Skin epidermis (tissue), 12 donors: Measurements from ENCODE around the gene LRRC71.
"Not testable (repeated sequence)": the region's sequence is repeated elsewhere in the genome, so short reads cannot be mapped to it uniquely, and the experiment has no call there.

Source experiments
- H3K27ac ChIP-seq, 21 experiments: fragments of 200-600 bp; sonication (generic) in 11 of 21; one replicate each; pipeline ENCODE4 v1.5.0; 2020; ENCODE audit warnings: mild to moderate bottlenecking in 3 of 21, inconsistent platforms in 2 of 21, moderate library complexity in 2 of 21
- H3K4me3 ChIP-seq, 7 experiments: fragments of 200-600 bp; sonication (generic) in 2 of 7; one replicate each; pipeline ENCODE4 v1.5.0; 2020; ENCODE audit warnings: inconsistent platforms in 2 of 7, mild to moderate bottlenecking in 2 of 7, moderate library complexity in 1 of 7

The LRRC71 gene

GRCh38 chr1:156924478-156925153 lies 4.2 kb downstream of the LRRC71 start:
- no peak overlapping the region for H3K27ac ChIP-seq
- no peak overlapping the region for H3K4me3 ChIP-seq

GRCh38 chr1:156925154-156926010 lies 5.0 kb downstream of the LRRC71 start:
- Histone ChIP-seq H3K27ac (no peak overlapping the region), H3K4me3 (no peak overlapping the region)

GRCh38 chr1:156926175-156926574 lies 5.7 kb downstream of the LRRC71 start:
- no peak overlapping the region for H3K27ac ChIP-seq
- H3K4me3 ChIP-seq, result no peak overlapping the region

- not testable (repeated sequence) for H3K4me3 ChIP-seq, H3K27ac ChIP-seq
Measured at GRCh38 chr1:156926695-156927094, 6.3 kb downstream of the LRRC71 start.

GRCh38 chr1:156927215-156928042 lies 7.0 kb downstream of the LRRC71 start:
- Histone ChIP-seq H3K4me3 (peak overlapping the region in 3 of 7 experiments; percentile 10 to 22 (median 15)), H3K27ac (no peak overlapping the region)

GRCh38 chr1:156928043-156928602 lies 7.7 kb downstream of the LRRC71 start:
- Histone ChIP-seq H3K4me3 (no peak overlapping the region), H3K27ac (no peak overlapping the region)

- no peak overlapping the region for H3K27ac ChIP-seq
- H3K4me3 ChIP-seq, result no peak overlapping the region
Measured at GRCh38 chr1:156929596-156930238, 9.3 kb downstream of the LRRC71 start.

GRCh38 chr1:156930483-156930882 lies 10.1 kb downstream of the LRRC71 start:
- H3K4me3 ChIP-seq, result no peak overlapping the region
- no peak overlapping the region for H3K27ac ChIP-seq

GRCh38 chr1:156931211-156931952 lies 10.9 kb downstream of the LRRC71 start:
- H3K27ac ChIP-seq, result no peak overlapping the region
- H3K4me3 ChIP-seq, result no peak overlapping the region

- Histone ChIP-seq H3K27ac (no peak overlapping the region), H3K4me3 (no peak overlapping the region)
Measured at GRCh38 chr1:156931974-156932710, 11.7 kb downstream of the LRRC71 start.

- H3K4me3 ChIP-seq, result no peak overlapping the region
- H3K27ac ChIP-seq, result no peak overlapping the region
Measured at GRCh38 chr1:156933136-156933535, 12.7 kb downstream of the LRRC71 start.

GRCh38 chr1:156935505-156936128 lies 15.2 kb downstream of the LRRC71 start:
- Histone ChIP-seq H3K27ac (no peak overlapping the region), H3K4me3 (no peak overlapping the region)

GRCh38 chr1:156936191-156936590 lies 15.8 kb downstream of the LRRC71 start:
- Histone ChIP-seq H3K4me3 (no peak overlapping the region), H3K27ac (no peak overlapping the region)

- H3K27ac ChIP-seq, result no peak overlapping the region
Measured at GRCh38 chr1:156936721-156937220, 16.3 kb downstream of the LRRC71 start.

GRCh38 chr1:156937883-156938282 lies 17.5 kb downstream of the LRRC71 start:
- Histone ChIP-seq H3K27ac (no peak overlapping the region), H3K4me3 (no peak overlapping the region)

More at GRCh38 chr1:156936721-156937220, 16.3 kb downstream of the LRRC71 start:
- H3K4me3 ChIP-seq, result no peak overlapping the region

- no peak overlapping the region for H3K4me3 ChIP-seq
- no peak overlapping the region for H3K27ac ChIP-seq
Measured at GRCh38 chr1:156938813-156939212, 18.4 kb downstream of the LRRC71 start.

- no peak overlapping the region for H3K27ac ChIP-seq
Measured at GRCh38 chr1:156939786-156940334, 19.4 kb downstream of the LRRC71 start.

More at GRCh38 chr1:156939786-156940334, 19.4 kb downstream of the LRRC71 start:
- no peak overlapping the region for H3K4me3 ChIP-seq
